Mesenchymal stem cell (in vitro differentiated cells and primary cell): ENCODE results near the gene RBM15B. TPM values are rescaled to one million over a fixed set of nuclear protein-coding genes. Genes with fewer than 3 reads are reported as not detected.
A peak's percentile ranks its signal among the peaks of the same experiment; 100 is the strongest.

Experiments
- DNase-seq: peaks from one replicate; pipeline ENCODE4 v3.0.0-alpha.2; 2013
- H2AFZ ChIP-seq: one replicate; pipeline ENCODE4 v1.6.1; 2013; ENCODE audit warnings: low read depth, mild to moderate bottlenecking, control low read depth, inconsistent platforms, low read length, moderate library complexity
- H2AK5ac ChIP-seq: 2 replicates; pipeline ENCODE4 v1.6.1; 2013; ENCODE audit warnings: low read length, moderate library complexity, mild to moderate bottlenecking, inconsistent platforms; ENCODE audit not compliant: severe bottlenecking
- H2BK120ac ChIP-seq: one replicate; pipeline ENCODE4 v1.6.1; 2013; ENCODE audit warnings: low read depth, mild to moderate bottlenecking, inconsistent platforms, low read length, moderate library complexity
- H2BK12ac ChIP-seq, 2 experiments: one replicate each; pipeline ENCODE4 v1.6.1; 2013; ENCODE audit warnings: inconsistent platforms in 2 of 2, low read length in 2 of 2, mild to moderate bottlenecking in 2 of 2, moderate library complexity in 2 of 2, control low read depth in 1 of 2
- H2BK15ac ChIP-seq: one replicate; pipeline ENCODE4 v1.6.1; 2013; ENCODE audit warnings: mild to moderate bottlenecking, low read depth, inconsistent platforms; ENCODE audit not compliant: poor library complexity, severe bottlenecking
- H2BK5ac ChIP-seq: 2 replicates; pipeline ENCODE4 v1.6.1; 2013; ENCODE audit warnings: low read depth, mild to moderate bottlenecking, low read length, control low read depth, inconsistent platforms; ENCODE audit not compliant: poor library complexity, severe bottlenecking
- H3K14ac ChIP-seq, 2 experiments: one replicate each; pipeline ENCODE4 v1.6.1; 2013; ENCODE audit warnings: inconsistent platforms in 2 of 2, low read length in 2 of 2, control low read depth in 1 of 2, mild to moderate bottlenecking in 1 of 2, moderate library complexity in 1 of 2
- H3K18ac ChIP-seq, 2 experiments: one replicate each; pipeline ENCODE4 v1.6.1; 2013; ENCODE audit warnings: inconsistent platforms in 2 of 2, low read length in 2 of 2, control low read depth in 1 of 2, low read depth in 1 of 2, mild to moderate bottlenecking in 1 of 2
- H3K23ac ChIP-seq, 2 experiments: one replicate each; pipeline ENCODE4 v1.6.1; 2013; ENCODE audit warnings: inconsistent platforms in 2 of 2, low read length in 2 of 2, mild to moderate bottlenecking in 2 of 2, moderate library complexity in 2 of 2, control low read depth in 1 of 2
- H3K27ac ChIP-seq: 2 replicates; pipeline ENCODE4 v1.5.1; 2013; ENCODE audit warnings: mild to moderate bottlenecking, moderate library complexity, low read length, control low read depth, inconsistent platforms; ENCODE audit not compliant: poor library complexity, severe bottlenecking
- H3K27me3 ChIP-seq, 2 experiments: 2 replicates each; pipeline versions ENCODE4 v1.6.1 to v1.7.0; 2013; ENCODE audit warnings: low read length in 2 of 2, mild to moderate bottlenecking in 2 of 2, moderate library complexity in 2 of 2, control low read depth in 1 of 2, inconsistent platforms in 1 of 2; ENCODE audit not compliant: control insufficient read depth in 1 of 2, insufficient read depth in 1 of 2
- H3K36me3 ChIP-seq, 2 experiments: 2 replicates each; pipeline versions ENCODE4 v1.6.1 to v1.7.0; 2013; ENCODE audit warnings: low read length in 2 of 2, control low read depth in 1 of 2, inconsistent platforms in 1 of 2, low read depth in 1 of 2, mild to moderate bottlenecking in 1 of 2; ENCODE audit not compliant: insufficient read depth in 2 of 2, control insufficient read depth in 1 of 2
- H3K4ac ChIP-seq, 2 experiments: one replicate each; pipeline ENCODE4 v1.6.1; 2013; ENCODE audit warnings: inconsistent platforms in 2 of 2, low read length in 2 of 2, mild to moderate bottlenecking in 2 of 2, moderate library complexity in 2 of 2, control low read depth in 1 of 2, low read depth in 1 of 2
- H3K4me1 ChIP-seq: 2 replicates; pipeline ENCODE4 v1.6.1; 2013; ENCODE audit warnings: low read depth, low read length, control low read depth; ENCODE audit not compliant: control insufficient read depth, insufficient read depth
- H3K4me2 ChIP-seq: 2 replicates; pipeline ENCODE4 v1.6.1; 2013; ENCODE audit warnings: low read length, mild to moderate bottlenecking, inconsistent platforms; ENCODE audit not compliant: poor library complexity, severe bottlenecking
- H3K4me3 ChIP-seq, 2 experiments: 2 replicates each; pipeline versions ENCODE4 v1.5.1 to v1.7.0; 2013; ENCODE audit warnings: low read length in 2 of 2, mild to moderate bottlenecking in 2 of 2, control low read depth in 1 of 2, low read depth in 1 of 2; ENCODE audit not compliant: insufficient read depth in 1 of 2
- H3K79me1 ChIP-seq: replicated peaks from 2 replicates; pipeline ENCODE4 v1.6.1; 2013; ENCODE audit warnings: mild to moderate bottlenecking, control low read depth, low read length, inconsistent platforms; ENCODE audit not compliant: poor library complexity, severe bottlenecking
- H3K9ac ChIP-seq: 2 replicates; pipeline ENCODE4 v1.7.0; 2013; ENCODE audit warnings: mild to moderate bottlenecking, low read length, moderate library complexity
- H3K9me3 ChIP-seq: 2 replicates; pipeline ENCODE4 v1.7.0; 2013; ENCODE audit warnings: mild to moderate bottlenecking, low read length; ENCODE audit not compliant: control insufficient read depth
- H4K8ac ChIP-seq: one replicate; pipeline ENCODE4 v1.6.1; 2013; ENCODE audit warnings: inconsistent platforms, mild to moderate bottlenecking, low read length, moderate library complexity
- H4K91ac ChIP-seq: one replicate; pipeline ENCODE4 v1.6.1; 2013; ENCODE audit warnings: mild to moderate bottlenecking, low read length, inconsistent platforms
- WGBS: methylation state at CpG from one replicate; pipeline ENCODE4 v1.1.7; 2013; ENCODE audit warnings: mixed read lengths; 5-methylcytosine and 5-hydroxymethylcytosine counted together
- polyA plus RNA-seq, 2 experiments: library from polyadenylated mRNA; stranded (reverse); fragments of 200-250 nt; gene quantifications; one replicate each; pipeline ENCODE4 v1.2.3, GENCODE V29; 2013

RBM15B gene, protein sequence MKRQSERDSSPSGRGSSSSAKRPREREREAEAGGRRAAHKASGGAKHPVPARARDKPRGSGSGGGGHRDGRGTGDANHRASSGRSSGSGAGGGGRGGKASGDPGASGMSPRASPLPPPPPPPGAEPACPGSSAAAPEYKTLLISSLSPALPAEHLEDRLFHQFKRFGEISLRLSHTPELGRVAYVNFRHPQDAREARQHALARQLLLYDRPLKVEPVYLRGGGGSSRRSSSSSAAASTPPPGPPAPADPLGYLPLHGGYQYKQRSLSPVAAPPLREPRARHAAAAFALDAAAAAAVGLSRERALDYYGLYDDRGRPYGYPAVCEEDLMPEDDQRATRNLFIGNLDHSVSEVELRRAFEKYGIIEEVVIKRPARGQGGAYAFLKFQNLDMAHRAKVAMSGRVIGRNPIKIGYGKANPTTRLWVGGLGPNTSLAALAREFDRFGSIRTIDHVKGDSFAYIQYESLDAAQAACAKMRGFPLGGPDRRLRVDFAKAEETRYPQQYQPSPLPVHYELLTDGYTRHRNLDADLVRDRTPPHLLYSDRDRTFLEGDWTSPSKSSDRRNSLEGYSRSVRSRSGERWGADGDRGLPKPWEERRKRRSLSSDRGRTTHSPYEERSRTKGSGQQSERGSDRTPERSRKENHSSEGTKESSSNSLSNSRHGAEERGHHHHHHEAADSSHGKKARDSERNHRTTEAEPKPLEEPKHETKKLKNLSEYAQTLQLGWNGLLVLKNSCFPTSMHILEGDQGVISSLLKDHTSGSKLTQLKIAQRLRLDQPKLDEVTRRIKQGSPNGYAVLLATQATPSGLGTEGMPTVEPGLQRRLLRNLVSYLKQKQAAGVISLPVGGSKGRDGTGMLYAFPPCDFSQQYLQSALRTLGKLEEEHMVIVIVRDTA
- 26.0 TPM for polyA plus RNA-seq (2013, experiment 1 of 2)
- 25.4 TPM for polyA plus RNA-seq (2013, experiment 2 of 2)

DNA sequence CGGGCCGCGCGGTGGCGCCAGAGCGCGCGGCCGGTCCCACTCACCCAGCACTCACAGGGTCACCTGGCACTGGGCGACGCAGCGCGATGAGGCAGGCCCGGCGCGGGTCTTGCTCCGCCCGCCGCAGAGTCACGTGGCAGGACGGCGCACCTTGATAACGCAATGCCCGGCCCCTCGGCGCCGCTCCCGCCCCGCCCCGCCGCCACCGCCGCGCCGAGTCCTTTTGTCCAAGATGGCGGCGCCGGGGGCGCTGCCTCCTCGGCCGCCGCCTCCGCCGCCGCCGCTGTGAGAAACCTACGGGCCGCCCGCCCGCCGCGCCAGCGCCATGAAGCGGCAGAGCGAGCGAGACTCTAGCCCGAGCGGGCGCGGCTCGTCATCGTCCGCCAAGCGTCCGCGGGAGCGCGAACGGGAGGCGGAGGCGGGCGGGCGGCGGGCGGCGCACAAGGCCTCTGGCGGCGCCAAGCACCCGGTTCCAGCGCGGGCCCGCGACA, at the start of gene RBM15B:
TSS of gene RBM15B (plus strand) at position 211 of the 491 bp plus-strand sequence. CDS start at position 326, 115 bp downstream.
- Histone ChIP-seq H3K79me1 (peaks cover 8% of the 10 kb centered on the region), H2BK120ac (peak within 1 kb of the TSS; percentile 89), H4K91ac (peak within 1 kb of the TSS; percentile 82), H3K36me3 (peaks cover 66 to 74% of the 10 kb centered on the region in 2 experiments), H3K27ac (peak within 1 kb of the TSS; percentile 66), H3K4me1 (peaks cover 50% of the 10 kb centered on the region), H2AK5ac (peak within 1 kb of the TSS; percentile 49), H3K23ac (peak within 1 kb of the TSS in 1 of 2 experiments; percentile 89), H2BK12ac (peak within 1 kb of the TSS in 1 of 2 experiments; percentile 35), H3K4me2 (peak within 1 kb of the TSS; percentile 74), H3K9me3 (no peaks in the 10 kb centered on the region), H2AFZ (peak within 1 kb of the TSS; percentile 39), H3K14ac (peak within 1 kb of the TSS in 1 of 2 experiments; percentile 96), H3K18ac (peak within 1 kb of the TSS; percentile 84 to 91), H2BK5ac (no peak within 1 kb of the TSS), H2BK15ac (no peak within 1 kb of the TSS), H3K9ac (peak within 1 kb of the TSS; percentile 88), H3K4ac (peak within 1 kb of the TSS; percentile 79 to 89), H3K4me3 (peak within 1 kb of the TSS; percentile 81 to 83), H4K8ac (peak within 1 kb of the TSS; percentile 92), H3K27me3 (no peaks in the 10 kb centered on the region)
- WGBS: 2% methylated on average over 22 of the region's 83 CpGs
- DNase-seq: peak; percentile 96

DNA sequence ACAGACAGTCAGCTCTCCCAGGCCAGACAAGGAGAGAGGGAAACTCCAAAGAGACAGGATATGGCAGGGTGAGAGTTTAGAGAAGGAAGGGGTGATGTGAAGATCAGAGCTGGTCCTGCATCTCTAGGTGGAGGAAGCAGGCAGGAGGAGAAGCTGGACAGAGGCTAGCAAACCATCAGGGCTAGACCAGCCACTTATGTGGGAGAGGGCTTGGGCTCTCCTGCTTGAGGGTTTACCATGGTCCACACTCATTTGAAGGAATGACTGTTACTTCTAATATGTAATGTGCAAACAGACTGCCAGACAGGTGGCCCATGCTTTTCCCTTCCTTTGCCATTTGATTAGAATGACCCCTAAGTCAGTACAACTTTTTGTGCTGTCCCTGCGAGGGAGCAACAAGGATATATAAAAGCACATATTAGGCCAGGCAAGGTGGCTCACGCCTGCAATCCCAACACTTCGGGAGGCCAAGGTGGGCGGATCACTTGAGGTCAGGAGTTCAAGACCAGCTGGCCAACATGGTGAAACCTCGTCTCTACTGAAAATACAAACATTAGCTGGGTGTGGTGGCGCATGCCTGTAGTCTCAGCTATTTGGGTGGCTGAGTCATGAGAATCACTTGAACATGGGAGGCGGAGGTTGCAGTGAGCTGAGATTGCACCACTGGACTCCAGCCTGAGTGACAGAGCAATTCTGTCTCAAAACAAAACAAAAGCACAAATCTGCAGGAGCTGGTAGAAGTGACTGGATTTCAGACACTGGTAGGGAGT, 47.0 kb upstream of the RBM15B start:
- DNase-seq: peak; percentile 86
- WGBS: 25% methylated on average over 7 of the region's 7 CpGs
- no peak overlapping the region for H3K4me2 ChIP-seq
- H3K9me3 ChIP-seq: no peaks in the 10 kb centered on the region
- peaks cover 13% of the 10 kb centered on the region for H3K4me1 ChIP-seq
- peak overlapping the region; percentile 91 to 92 for H2BK12ac ChIP-seq
- no peaks in the 10 kb centered on the region for H3K36me3 ChIP-seq
- H3K27me3 ChIP-seq: no peaks in the 10 kb centered on the region
- no peak overlapping the region for H3K4me3 ChIP-seq
- peak overlapping the region; percentile 61 for H3K9ac ChIP-seq
- H4K8ac ChIP-seq: no peak overlapping the region
- no peaks in the 10 kb centered on the region for H3K79me1 ChIP-seq
- no peak overlapping the region for H2AFZ ChIP-seq
- no peak overlapping the region for H3K23ac ChIP-seq
- no peak overlapping the region for H2BK15ac ChIP-seq
- H2AK5ac ChIP-seq: no peak overlapping the region
- H3K18ac ChIP-seq: peak overlapping the region; percentile 57 to 86
- H3K27ac ChIP-seq: no peak overlapping the region
- H3K14ac ChIP-seq: no peak overlapping the region
- H2BK120ac ChIP-seq: no peak overlapping the region
- peak overlapping the region; percentile 46 to 77 for H3K4ac ChIP-seq
- H2BK5ac ChIP-seq: no peak overlapping the region
- H4K91ac ChIP-seq: peak overlapping the region; percentile 25

DNA sequence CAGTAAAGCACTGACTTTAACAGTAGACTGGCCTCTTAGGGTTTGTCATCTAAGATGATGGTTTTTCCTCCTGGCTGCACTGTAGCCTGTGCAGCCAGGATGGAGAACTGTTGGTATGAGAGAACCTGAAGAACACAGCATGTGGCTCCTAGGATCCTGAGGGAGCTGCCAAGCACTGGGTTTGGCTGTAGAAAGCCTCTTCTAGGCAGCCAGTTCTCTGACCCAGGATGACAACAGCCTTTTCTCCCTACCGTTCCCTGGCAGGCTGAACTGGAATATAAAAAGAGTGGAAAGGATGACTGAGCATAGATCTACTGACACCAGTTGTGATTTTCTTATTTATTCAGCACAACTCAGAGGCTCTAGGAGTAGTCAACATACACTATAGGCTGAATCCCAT, 40.3 kb upstream of the RBM15B start:
- Histone ChIP-seq H3K4ac (no peak overlapping the region), H2BK120ac (no peak overlapping the region), H3K9ac (no peak overlapping the region), H3K23ac (no peak overlapping the region), H2BK15ac (no peak overlapping the region), H3K79me1 (no peaks in the 10 kb centered on the region), H3K14ac (no peak overlapping the region), H3K4me3 (no peak overlapping the region), H2AFZ (no peak overlapping the region), H3K18ac (no peak overlapping the region), H2AK5ac (no peak overlapping the region), H4K91ac (no peak overlapping the region), H2BK12ac (no peak overlapping the region), H4K8ac (no peak overlapping the region), H3K4me1 (no peaks in the 10 kb centered on the region), H3K9me3 (no peaks in the 10 kb centered on the region), H3K27me3 (no peaks in the 10 kb centered on the region), H3K27ac (no peak overlapping the region), H3K4me2 (no peak overlapping the region), H2BK5ac (no peak overlapping the region), H3K36me3 (no peaks in the 10 kb centered on the region)
- WGBS: no CpG with 5 or more reads among the region's 1 CpG
- no peak for DNase-seq
